ENCODE measurements around the gene CFAP119. TPM values are rescaled to one million over a fixed set of nuclear protein-coding genes. Genes with fewer than 3 reads are reported as not detected.

The CFAP119 gene
- total and polyA plus RNA-seq, 2 donors from 2014 or later = 12.2 to 13.5 TPM

DNA sequence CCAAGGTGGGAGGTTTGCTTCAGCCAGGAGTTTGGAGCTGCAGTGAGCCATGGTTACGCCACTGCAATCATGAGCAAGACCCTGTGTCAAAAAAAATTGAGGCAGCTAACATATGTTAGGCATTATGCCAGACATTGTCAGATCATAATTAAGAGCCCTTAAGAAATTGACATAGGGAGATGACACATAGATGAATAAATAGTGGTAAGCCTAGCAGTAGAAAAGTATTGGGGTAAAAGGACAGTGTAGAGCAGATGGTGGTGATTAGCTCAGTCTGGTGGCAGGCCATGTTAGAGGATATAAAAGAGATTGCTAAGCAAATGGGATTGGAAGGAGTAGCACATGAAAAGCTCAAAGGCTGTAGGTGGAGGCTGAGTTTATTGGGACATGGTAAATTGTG lies 40.3 kb downstream of the CFAP119 start:
- Histone ChIP-seq H3K9ac (ENCODE audit: low read length in 3 of 3) (no peak overlapping the region), H3K27me3 (ENCODE audit: control insufficient read depth, insufficient read depth, low read length) (no peaks in the 10 kb centered on the region), H3K27ac (ENCODE audit: low read depth in 2 of 2, low read length in 2 of 2) (no peak overlapping the region), H3K9me3 (ENCODE audit: control insufficient read depth in 2 of 3, insufficient read depth in 1 of 3, low read length in 3 of 3) (no peaks in the 10 kb centered on the region), H3K4me1 (ENCODE audit: control insufficient read depth in 2 of 3, insufficient read depth in 2 of 3, low read depth in 1 of 3, low read length in 3 of 3) (peaks cover 0 to 2% (median 0%) of the 10 kb centered on the region in 3 donors), H3K36me3 (ENCODE audit: control insufficient read depth in 2 of 3, insufficient read depth in 3 of 3, low read length in 3 of 3) (peaks cover 8 to 72% (median 51%) of the 10 kb centered on the region in 3 donors), H3K4me3 (ENCODE audit: low read length in 3 of 3) (no peak overlapping the region)
- intact Hi-C loops (cut with DNase I) = no loop called here
- TF ChIP-seq, protein P1, sequence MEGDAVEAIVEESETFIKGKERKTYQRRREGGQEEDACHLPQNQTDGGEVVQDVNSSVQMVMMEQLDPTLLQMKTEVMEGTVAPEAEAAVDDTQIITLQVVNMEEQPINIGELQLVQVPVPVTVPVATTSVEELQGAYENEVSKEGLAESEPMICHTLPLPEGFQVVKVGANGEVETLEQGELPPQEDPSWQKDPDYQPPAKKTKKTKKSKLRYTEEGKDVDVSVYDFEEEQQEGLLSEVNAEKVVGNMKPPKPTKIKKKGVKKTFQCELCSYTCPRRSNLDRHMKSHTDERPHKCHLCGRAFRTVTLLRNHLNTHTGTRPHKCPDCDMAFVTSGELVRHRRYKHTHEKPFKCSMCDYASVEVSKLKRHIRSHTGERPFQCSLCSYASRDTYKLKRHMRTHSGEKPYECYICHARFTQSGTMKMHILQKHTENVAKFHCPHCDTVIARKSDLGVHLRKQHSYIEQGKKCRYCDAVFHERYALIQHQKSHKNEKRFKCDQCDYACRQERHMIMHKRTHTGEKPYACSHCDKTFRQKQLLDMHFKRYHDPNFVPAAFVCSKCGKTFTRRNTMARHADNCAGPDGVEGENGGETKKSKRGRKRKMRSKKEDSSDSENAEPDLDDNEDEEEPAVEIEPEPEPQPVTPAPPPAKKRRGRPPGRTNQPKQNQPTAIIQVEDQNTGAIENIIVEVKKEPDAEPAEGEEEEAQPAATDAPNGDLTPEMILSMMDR (IDR thresholded peaks at IDR 0.05; ENCODE audit: borderline replicate concordance, extremely low read depth, insufficient read depth) = no peak
- FAIRE-seq (no peak), DNase-seq (no peak)

GRCh38 chr16:30721167-30721566 lies 40.7 kb downstream of the CFAP119 start:
- FAIRE-seq (no peak), DNase-seq (peak in 1 of 5 donors; percentile 62)
- Histone ChIP-seq H3K27me3 (ENCODE audit: control insufficient read depth, insufficient read depth, low read length) (no peaks in the 10 kb centered on the region), H3K9me3 (ENCODE audit: control insufficient read depth in 2 of 3, insufficient read depth in 1 of 3, low read length in 3 of 3) (no peaks in the 10 kb centered on the region), H3K36me3 (ENCODE audit: control insufficient read depth in 2 of 3, insufficient read depth in 3 of 3, low read length in 3 of 3) (peaks cover 8 to 76% (median 55%) of the 10 kb centered on the region in 3 donors), H3K4me3 (ENCODE audit: low read length in 3 of 3) (no peak overlapping the region), H3K4me1 (ENCODE audit: control insufficient read depth in 2 of 3, insufficient read depth in 2 of 3, low read depth in 1 of 3, low read length in 3 of 3) (peaks cover 0 to 1% (median 0%) of the 10 kb centered on the region in 3 donors), H3K9ac (ENCODE audit: low read length in 3 of 3) (no peak overlapping the region), H3K27ac (ENCODE audit: low read depth in 2 of 2, low read length in 2 of 2) (no peak overlapping the region)
- TF ChIP-seq, protein P1 (IDR thresholded peaks at IDR 0.05; ENCODE audit: borderline replicate concordance, extremely low read depth, insufficient read depth) = no peak
- intact Hi-C loops (cut with DNase I) = no loop called here

DNA sequence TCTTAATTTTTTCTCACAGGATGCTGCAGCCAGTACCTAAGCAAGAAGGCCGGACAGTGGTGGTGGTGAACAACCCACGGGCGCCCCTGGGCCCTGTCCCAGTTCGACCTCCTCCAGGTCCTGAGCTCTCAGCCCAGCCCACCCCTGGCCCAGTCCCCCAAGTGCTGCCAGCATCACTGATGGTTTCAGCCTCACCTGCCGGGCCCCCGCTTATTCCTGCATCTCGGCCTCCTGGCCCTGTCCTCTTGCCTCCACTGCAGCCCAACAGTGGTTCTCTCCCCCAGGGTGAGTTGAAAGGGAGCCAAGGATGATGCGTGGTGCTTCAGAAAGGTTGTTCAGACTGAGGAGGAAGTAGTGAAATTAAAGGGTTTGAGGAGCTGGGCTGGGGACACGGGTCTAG lies 41.2 kb downstream of the CFAP119 start:
- Histone ChIP-seq H3K27me3 (ENCODE audit: control insufficient read depth, insufficient read depth, low read length) (no peaks in the 10 kb centered on the region), H3K4me1 (ENCODE audit: control insufficient read depth in 2 of 3, insufficient read depth in 2 of 3, low read depth in 1 of 3, low read length in 3 of 3) (no peaks in the 10 kb centered on the region), H3K27ac (ENCODE audit: low read depth in 2 of 2, low read length in 2 of 2) (no peak overlapping the region), H3K4me3 (ENCODE audit: low read length in 3 of 3) (no peak overlapping the region), H3K36me3 (ENCODE audit: control insufficient read depth in 2 of 3, insufficient read depth in 3 of 3, low read length in 3 of 3) (peaks cover 8 to 81% (median 60%) of the 10 kb centered on the region in 3 donors), H3K9ac (ENCODE audit: low read length in 3 of 3) (no peak overlapping the region), H3K9me3 (ENCODE audit: control insufficient read depth in 2 of 3, insufficient read depth in 1 of 3, low read length in 3 of 3) (no peaks in the 10 kb centered on the region)
- no peak for FAIRE-seq
- TF ChIP-seq, protein P1 (IDR thresholded peaks at IDR 0.05; ENCODE audit: borderline replicate concordance, extremely low read depth, insufficient read depth) = no peak
- peak in 1 of 5 donors; percentile 53 for DNase-seq
- intact Hi-C loops (cut with DNase I) = no loop called here

DNA sequence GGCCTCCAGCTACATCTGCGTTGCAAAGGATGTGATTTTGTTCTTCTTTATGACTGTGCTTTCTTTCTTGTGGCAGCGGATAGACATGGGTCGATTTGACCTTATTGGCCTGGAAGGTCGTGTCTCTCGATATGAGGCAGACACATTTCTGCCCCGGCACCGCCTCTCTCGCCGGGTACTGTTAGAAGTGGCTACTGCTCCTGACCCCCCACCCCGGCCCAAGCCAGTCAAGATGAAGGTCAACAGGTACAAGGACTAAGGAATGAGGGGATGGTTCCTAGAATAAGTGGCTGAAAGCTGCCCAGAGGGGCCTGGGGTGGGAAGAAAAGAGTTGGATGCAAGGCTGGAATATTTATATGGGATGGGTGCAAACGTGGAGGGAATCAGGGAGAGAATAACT lies 41.8 kb downstream of the CFAP119 start:
- H3K27ac ChIP-seq (ENCODE audit: low read depth in 2 of 2, low read length in 2 of 2) = no peak overlapping the region
- no peaks in the 10 kb centered on the region for H3K9me3 ChIP-seq (ENCODE audit: control insufficient read depth in 2 of 3, insufficient read depth in 1 of 3, low read length in 3 of 3)
- FAIRE-seq = no peak
- no peaks in the 10 kb centered on the region for H3K4me1 ChIP-seq (ENCODE audit: control insufficient read depth in 2 of 3, insufficient read depth in 2 of 3, low read depth in 1 of 3, low read length in 3 of 3)
- no peaks in the 10 kb centered on the region for H3K27me3 ChIP-seq (ENCODE audit: control insufficient read depth, insufficient read depth, low read length)
- peaks cover 8 to 79% (median 59%) of the 10 kb centered on the region in 3 donors for H3K36me3 ChIP-seq (ENCODE audit: control insufficient read depth in 2 of 3, insufficient read depth in 3 of 3, low read length in 3 of 3)
- intact Hi-C loops (cut with DNase I) = no loop called here
- TF ChIP-seq, protein P1 (IDR thresholded peaks at IDR 0.05; ENCODE audit: borderline replicate concordance, extremely low read depth, insufficient read depth) = no peak
- DNase-seq = peak in 1 of 5 donors; percentile 48
- H3K9ac ChIP-seq (ENCODE audit: low read length in 3 of 3) = no peak overlapping the region
- no peak overlapping the region for H3K4me3 ChIP-seq (ENCODE audit: low read length in 3 of 3)

Data from kidney (tissue), 14 donors.